ENCODE data around the gene VILL. TPM values are rescaled to one million over a fixed set of nuclear protein-coding genes. Genes with fewer than 3 reads are reported as not detected.

Gene VILL
- total and polyA plus RNA-seq, 12 donors, result 1.2 to 6.4 (median 2.4) TPM

- Histone ChIP-seq H3K27ac (peak overlapping the region in 6 of 10 donors; percentile 15 to 78 (median 49)), H3K36me3 (peaks cover 0 to 47% (median 4%) of the 10 kb centered on the region in 9 donors), H3K9me3 (no peaks in the 10 kb centered on the region), H3K4me3 (no peak overlapping the region), H3K27me3 (no peaks in the 10 kb centered on the region), H3K4me1 (peaks cover 0 to 38% (median 16%) of the 10 kb centered on the region in 9 donors)
- WGBS, 2 donors, result 82 to 88% methylated on average over 9 of the region's 9 CpGs
- TF ChIP-seq, protein P1, sequence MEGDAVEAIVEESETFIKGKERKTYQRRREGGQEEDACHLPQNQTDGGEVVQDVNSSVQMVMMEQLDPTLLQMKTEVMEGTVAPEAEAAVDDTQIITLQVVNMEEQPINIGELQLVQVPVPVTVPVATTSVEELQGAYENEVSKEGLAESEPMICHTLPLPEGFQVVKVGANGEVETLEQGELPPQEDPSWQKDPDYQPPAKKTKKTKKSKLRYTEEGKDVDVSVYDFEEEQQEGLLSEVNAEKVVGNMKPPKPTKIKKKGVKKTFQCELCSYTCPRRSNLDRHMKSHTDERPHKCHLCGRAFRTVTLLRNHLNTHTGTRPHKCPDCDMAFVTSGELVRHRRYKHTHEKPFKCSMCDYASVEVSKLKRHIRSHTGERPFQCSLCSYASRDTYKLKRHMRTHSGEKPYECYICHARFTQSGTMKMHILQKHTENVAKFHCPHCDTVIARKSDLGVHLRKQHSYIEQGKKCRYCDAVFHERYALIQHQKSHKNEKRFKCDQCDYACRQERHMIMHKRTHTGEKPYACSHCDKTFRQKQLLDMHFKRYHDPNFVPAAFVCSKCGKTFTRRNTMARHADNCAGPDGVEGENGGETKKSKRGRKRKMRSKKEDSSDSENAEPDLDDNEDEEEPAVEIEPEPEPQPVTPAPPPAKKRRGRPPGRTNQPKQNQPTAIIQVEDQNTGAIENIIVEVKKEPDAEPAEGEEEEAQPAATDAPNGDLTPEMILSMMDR (IDR thresholded peaks at IDR 0.05), result no peak
- DNase-seq (no peak), ATAC-seq (no peak)
- intact Hi-C loops (cut with DNase I), result loop anchor here in 5 of 10 donors (2.0 to 10.0 kb wide), 5 partner anchors 146 to 652 kb away; no protein-coding TSS in a partner anchor
Measured at GRCh38 chr3:38002940-38003339, 12.4 kb downstream of the VILL start.

DNA sequence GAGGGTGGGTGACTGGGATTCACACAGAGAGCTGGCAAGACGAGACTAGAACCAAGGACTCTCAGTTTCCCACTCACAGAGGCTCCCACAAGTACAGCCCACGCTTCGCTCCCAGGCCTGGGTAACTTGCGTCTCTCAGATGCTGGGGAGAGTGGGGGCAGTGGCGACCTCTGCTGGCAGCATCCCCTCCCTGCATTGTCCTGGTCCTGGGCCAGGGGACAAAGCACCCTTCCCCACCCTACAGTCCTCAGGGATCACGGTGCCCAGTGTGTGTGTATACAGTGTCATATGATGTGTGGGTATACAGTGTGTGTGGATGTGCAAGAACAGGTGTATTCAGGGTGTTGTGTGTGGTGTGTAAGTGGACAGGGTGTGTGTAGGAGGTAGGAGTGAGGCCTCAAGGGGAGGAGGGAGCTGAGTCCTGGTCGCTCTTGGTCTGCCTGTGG, 12.8 kb downstream of the VILL start:
- peak overlapping the region in 3 of 10 donors; percentile 47 to 51 (median 47) for H3K4me3 ChIP-seq
- H3K4me1 ChIP-seq, result peaks cover 0 to 33% (median 11%) of the 10 kb centered on the region in 9 donors
- peak overlapping the region in 7 of 10 donors; percentile 44 to 83 (median 59) for H3K27ac ChIP-seq
- no peaks in the 10 kb centered on the region for H3K9me3 ChIP-seq
- WGBS, 2 donors, result 39 to 57% methylated on average over 7 of the region's 7 CpGs
- intact Hi-C loops (cut with DNase I), result loop anchor here in 5 of 10 donors (2.0 to 10.0 kb wide), 5 partner anchors 146 to 651 kb away; no protein-coding TSS in a partner anchor
- DNase-seq, result peak in 1 of 2 donors; percentile 75
- TF ChIP-seq, protein P1 (IDR thresholded peaks at IDR 0.05), result peak; percentile 73 to 95 (median 90)
- H3K27me3 ChIP-seq, result no peaks in the 10 kb centered on the region
- peak; percentile 20 to 61 (median 42) for ATAC-seq
- peaks cover 0 to 51% (median 4%) of the 10 kb centered on the region in 9 donors for H3K36me3 ChIP-seq

GRCh38 chr3:38003817-38004414, 13.3 kb downstream of the VILL start:
- H3K36me3 ChIP-seq, result peaks cover 0 to 55% (median 4%) of the 10 kb centered on the region in 9 donors
- peak overlapping the region; percentile 1 to 83 (median 56) for H3K27ac ChIP-seq
- 73 to 83% methylated on average over 11 of the region's 11 CpGs for WGBS, 2 donors
- H3K4me3 ChIP-seq, result peak overlapping the region in 6 of 10 donors; percentile 17 to 51 (median 42)
- DNase-seq, result peak in 1 of 2 donors; percentile 69
- H3K27me3 ChIP-seq, result no peaks in the 10 kb centered on the region
- intact Hi-C loops (cut with DNase I), result loop anchor here in 5 of 10 donors (2.0 to 10.0 kb wide), 5 partner anchors 147 to 651 kb away; no protein-coding TSS in a partner anchor
- H3K4me1 ChIP-seq, result peaks cover 0 to 29% (median 9%) of the 10 kb centered on the region in 9 donors
- no peaks in the 10 kb centered on the region for H3K9me3 ChIP-seq
- TF ChIP-seq, protein P1 (IDR thresholded peaks at IDR 0.05), result no peak
- ATAC-seq, result peak; percentile 2 to 44 (median 30)

- Histone ChIP-seq H3K4me3 (peak overlapping the region in 6 of 10 donors; percentile 17 to 51 (median 42)), H3K27me3 (no peaks in the 10 kb centered on the region), H3K27ac (peak overlapping the region; percentile 1 to 83 (median 56)), H3K36me3 (peaks cover 0 to 56% (median 4%) of the 10 kb centered on the region in 9 donors), H3K9me3 (no peaks in the 10 kb centered on the region), H3K4me1 (peaks cover 0 to 24% (median 6%) of the 10 kb centered on the region in 9 donors)
- intact Hi-C loops (cut with DNase I), result loop anchor here in 4 of 10 donors (5.0 to 10.0 kb wide), 4 partner anchors 147 to 650 kb away; no protein-coding TSS in a partner anchor
- ATAC-seq (peak; percentile 58 to 79 (median 77)), DNase-seq (peak; percentile 65 to 75)
- TF ChIP-seq, protein P1 (IDR thresholded peaks at IDR 0.05), result peak; percentile 48 to 81 (median 70)
- 68 to 75% methylated on average over 14 of the region's 14 CpGs for WGBS, 2 donors
Measured at GRCh38 chr3:38004415-38005075, 14.0 kb downstream of the VILL start.
